ENCODE results near the gene SRA1.

GRCh38 chr5:140556438-140556837 is 835 bp downstream of the SRA1 start:
- TF ChIP-seq POLR2AphosphoS5 (IDR thresholded peaks at IDR 0.05; ENCODE audit: borderline replicate concordance, low read depth, low read length): no peak
- TF ChIP-seq EZH2 (IDR thresholded peaks at IDR 0.05): no peak
- no peak for TF ChIP-seq FOXP2 (optimal IDR thresholded peaks at IDR 0.05; ENCODE audit: control extremely low read depth, extremely low read length, insufficient read depth)

All from SK-N-MC (cell line).